Esophagus muscularis mucosa (tissue), 4 donors: ENCODE results near the gene RHO. TPM values are rescaled to one million over a fixed set of nuclear protein-coding genes. Genes with fewer than 3 reads are reported as not detected.

Experiments used
- DNase-seq: peaks from one replicate; pipeline ENCODE4 v3.0.0-alpha.2; 2017; ENCODE audit errors: extremely low spot score
- H3K27ac ChIP-seq, 4 donors: fragments of 200-600 bp; sonication (generic); replicated peaks in 1 of 4; 1 replicate in 3 of 4; 2 replicates in 1 of 4; pipeline ENCODE4 v1.5.1; 2016 to 2019; ENCODE audit warnings: mild to moderate bottlenecking in 1 of 4
- H3K27me3 ChIP-seq, 4 donors: fragments of 200-600 bp; sonication (generic); one replicate each; pipeline versions ENCODE4 v1.5.1 to v1.6.0; 2016 to 2019
- H3K36me3 ChIP-seq, 4 donors: fragments of 200-600 bp; sonication (generic); one replicate each; pipeline ENCODE4 v1.5.1; 2016 to 2019
- H3K4me1 ChIP-seq, 4 donors: fragments of 200-600 bp; sonication (generic); one replicate each; pipeline ENCODE4 v1.5.1; 2016 to 2019
- H3K4me3 ChIP-seq, 4 donors: fragments of 200-600 bp; sonication (generic); 1 replicate in 2 of 4; 2 replicates in 2 of 4; pipeline ENCODE4 v1.5.1; 2016 to 2019; ENCODE audit warnings: mild to moderate bottlenecking in 4 of 4, moderate library complexity in 1 of 4
- H3K9me3 ChIP-seq, 4 donors: fragments of 200-600 bp; sonication (generic); 1 replicate in 3 of 4; 2 replicates in 1 of 4; pipeline ENCODE4 v1.5.1; 2016 to 2019
- EP300 ChIP-seq: sonication (generic); formaldehyde crosslinking; IDR thresholded peaks from one replicate; pipeline ENCODE4 v1.6.1; 2017; ENCODE audit warnings: antibody characterized with exemption
- POLR2A ChIP-seq: fragments of 450-650 bp; IDR thresholded peaks from one replicate; pipeline ENCODE4 v1.6.1; 2017; ENCODE audit warnings: antibody characterized with exemption, moderate library complexity, mild to moderate bottlenecking, low read depth
- POLR2AphosphoS5 ChIP-seq, 2 donors: sonication (generic); formaldehyde crosslinking; IDR thresholded peaks; one replicate each; pipeline ENCODE4 v1.6.1; 2017; ENCODE audit warnings: antibody characterized with exemption in 2 of 2
- WGBS: methylation state at CpG from one replicate; pipeline ENCODE4 v1.1.5; 2018; 5-methylcytosine and 5-hydroxymethylcytosine counted together
- intact Hi-C: fragments of 100-400 bp; cut with DNase I; formaldehyde crosslinking; loops from one replicate; pipeline ENCODE4 v1.15.1; 2023
- total RNA-seq, 4 donors: library from RNA; depleted of rRNA; stranded (reverse); fragments of >200 nt; gene quantifications; one replicate each; pipeline versions ENCODE4 v1.1.0 to v1.2.1, GENCODE V29; 2016
- TF ChIP-seq, protein P1 (sequence below), 3 experiments: fragments of 200-600 bp in 2 of 3; fragments of 450-650 bp in 1 of 3; sonication (generic) in 2 of 3; IDR thresholded peaks; one replicate each; pipeline ENCODE4 v1.5.1; 2017 to 2019; ENCODE audit warnings: antibody characterized with exemption in 3 of 3, mild to moderate bottlenecking in 2 of 3, moderate library complexity in 1 of 3

Gene RHO
- total RNA-seq, 4 donors from 2014 or later = not detected

- no peak overlapping the region for H3K27ac ChIP-seq
- peaks cover 12 to 17% (median 15%) of the 10 kb centered on the region in 4 donors for H3K4me1 ChIP-seq
- H3K4me3 ChIP-seq = no peak overlapping the region
- peaks cover 22 to 95% (median 69%) of the 10 kb centered on the region in 4 donors for H3K36me3 ChIP-seq
- H3K9me3 ChIP-seq = no peaks in the 10 kb centered on the region
- H3K27me3 ChIP-seq = no peaks in the 10 kb centered on the region
- TF ChIP-seq, protein P1, sequence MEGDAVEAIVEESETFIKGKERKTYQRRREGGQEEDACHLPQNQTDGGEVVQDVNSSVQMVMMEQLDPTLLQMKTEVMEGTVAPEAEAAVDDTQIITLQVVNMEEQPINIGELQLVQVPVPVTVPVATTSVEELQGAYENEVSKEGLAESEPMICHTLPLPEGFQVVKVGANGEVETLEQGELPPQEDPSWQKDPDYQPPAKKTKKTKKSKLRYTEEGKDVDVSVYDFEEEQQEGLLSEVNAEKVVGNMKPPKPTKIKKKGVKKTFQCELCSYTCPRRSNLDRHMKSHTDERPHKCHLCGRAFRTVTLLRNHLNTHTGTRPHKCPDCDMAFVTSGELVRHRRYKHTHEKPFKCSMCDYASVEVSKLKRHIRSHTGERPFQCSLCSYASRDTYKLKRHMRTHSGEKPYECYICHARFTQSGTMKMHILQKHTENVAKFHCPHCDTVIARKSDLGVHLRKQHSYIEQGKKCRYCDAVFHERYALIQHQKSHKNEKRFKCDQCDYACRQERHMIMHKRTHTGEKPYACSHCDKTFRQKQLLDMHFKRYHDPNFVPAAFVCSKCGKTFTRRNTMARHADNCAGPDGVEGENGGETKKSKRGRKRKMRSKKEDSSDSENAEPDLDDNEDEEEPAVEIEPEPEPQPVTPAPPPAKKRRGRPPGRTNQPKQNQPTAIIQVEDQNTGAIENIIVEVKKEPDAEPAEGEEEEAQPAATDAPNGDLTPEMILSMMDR (IDR thresholded peaks at IDR 0.05) = no peak
- TF ChIP-seq EP300 (no peak), POLR2A (no peak), POLR2AphosphoS5 (IDR thresholded peaks at IDR 0.05) (no peak)
- 87% methylated on average over 9 of the region's 18 CpGs for WGBS
- intact Hi-C loops = no loop called here
- no peak for DNase-seq
Measured at GRCh38 chr3:129572603-129573002, 44.2 kb downstream of the RHO start.

GRCh38 chr3:129573493-129573892, 45.1 kb downstream of the RHO start:
- Histone ChIP-seq H3K4me1 (peaks cover 18 to 24% (median 20%) of the 10 kb centered on the region in 4 donors), H3K9me3 (no peaks in the 10 kb centered on the region), H3K4me3 (no peak overlapping the region), H3K27ac (no peak overlapping the region), H3K36me3 (peaks cover 22 to 96% (median 74%) of the 10 kb centered on the region in 4 donors), H3K27me3 (no peaks in the 10 kb centered on the region)
- intact Hi-C loops = no loop called here
- no peak for TF ChIP-seq POLR2A
- no peak for TF ChIP-seq POLR2AphosphoS5 (IDR thresholded peaks at IDR 0.05)
- no peak for TF ChIP-seq EP300
- TF ChIP-seq, protein P1 (IDR thresholded peaks at IDR 0.05) = no peak
- WGBS = 78% methylated on average over 3 of the region's 14 CpGs
- no peak for DNase-seq

GRCh38 chr3:129574206-129574605, 45.8 kb downstream of the RHO start:
- TF ChIP-seq POLR2AphosphoS5 (IDR thresholded peaks at IDR 0.05) (no peak), POLR2A (no peak), EP300 (no peak)
- TF ChIP-seq, protein P1 (IDR thresholded peaks at IDR 0.05) = no peak
- no peak for DNase-seq
- Histone ChIP-seq H3K4me3 (no peak overlapping the region), H3K27ac (no peak overlapping the region), H3K36me3 (peaks cover 22 to 91% (median 74%) of the 10 kb centered on the region in 4 donors), H3K9me3 (no peaks in the 10 kb centered on the region), H3K27me3 (no peaks in the 10 kb centered on the region), H3K4me1 (peaks cover 20 to 29% (median 27%) of the 10 kb centered on the region in 4 donors)
- intact Hi-C loops = no loop called here
- 94% methylated on average over 9 of the region's 24 CpGs for WGBS

DNA sequence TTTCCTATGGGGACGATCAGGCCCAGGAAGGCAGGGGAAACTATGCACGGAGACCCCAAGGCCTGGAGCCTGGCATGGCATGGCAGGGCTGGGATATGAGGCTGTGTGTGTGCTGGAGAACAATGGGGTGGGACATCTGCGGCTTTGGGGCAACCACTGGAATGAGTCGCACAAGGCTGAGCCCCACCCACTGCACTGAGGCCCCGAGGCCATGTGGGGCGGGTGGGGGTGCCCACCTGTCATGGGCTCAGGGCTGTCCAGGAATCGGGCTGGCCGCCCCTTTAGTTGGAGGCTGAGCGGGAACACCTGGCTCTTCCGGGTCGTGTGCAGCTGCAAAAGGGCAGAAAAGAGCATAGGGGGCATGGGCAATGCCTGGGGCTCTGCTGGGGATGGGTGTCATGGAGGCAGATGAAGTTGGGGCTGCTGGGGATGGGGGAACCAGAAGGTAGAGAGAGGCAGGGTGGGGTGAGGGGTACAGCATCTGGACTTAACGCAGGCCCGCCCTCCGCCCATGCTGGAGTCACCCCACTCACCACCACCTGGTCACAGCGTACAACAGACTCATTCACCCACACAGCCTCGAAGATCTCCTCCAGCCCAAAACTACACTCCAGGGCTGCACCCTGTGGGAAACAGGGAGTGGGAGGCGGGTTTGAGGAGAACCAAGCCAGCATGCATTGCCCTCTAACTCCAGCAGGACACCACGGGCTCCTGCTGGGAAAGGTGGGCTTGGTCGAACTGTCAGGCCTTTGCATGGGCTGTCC, 47.0 kb downstream of the RHO start:
- WGBS = 87% methylated on average over 16 of the region's 19 CpGs
- intact Hi-C loops = no loop called here
- no peak for TF ChIP-seq POLR2A
- TF ChIP-seq, protein P1 (IDR thresholded peaks at IDR 0.05) = no peak
- TF ChIP-seq EP300 = no peak
- TF ChIP-seq POLR2AphosphoS5 (IDR thresholded peaks at IDR 0.05) = no peak

More for the DNA sequence above, 47.0 kb downstream of the RHO start:
- H3K27me3 ChIP-seq = no peaks in the 10 kb centered on the region
- DNase-seq = no peak
- no peaks in the 10 kb centered on the region for H3K9me3 ChIP-seq
- H3K4me1 ChIP-seq = peaks cover 23 to 33% (median 28%) of the 10 kb centered on the region in 4 donors
- H3K36me3 ChIP-seq = peaks cover 12 to 90% (median 70%) of the 10 kb centered on the region in 4 donors
- no peak overlapping the region for H3K4me3 ChIP-seq
- H3K27ac ChIP-seq = peak overlapping the region in 1 of 4 donors; percentile 36
